ENCODE data around the gene MRPS15.

Gene MRPS15

DNA sequence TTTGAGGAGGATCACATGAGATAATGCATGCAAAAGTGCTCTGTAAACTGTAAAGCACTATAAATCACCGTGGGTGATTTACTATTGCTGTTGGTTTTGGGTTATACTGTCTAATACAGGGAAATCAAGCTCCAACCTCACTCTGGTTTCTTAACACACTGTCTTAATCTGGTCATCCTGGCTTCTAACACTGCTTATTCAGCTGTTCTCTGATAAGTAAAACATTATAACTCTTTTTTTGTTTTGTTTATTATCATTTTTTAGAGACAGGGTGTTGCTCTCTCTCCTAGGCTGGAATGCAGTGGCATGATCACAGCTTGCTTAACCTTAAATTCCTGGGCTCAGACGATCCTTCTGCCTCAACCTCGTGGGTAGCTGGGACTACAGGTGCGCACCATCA lies 44.6 kb downstream of the MRPS15 start:
- no peak overlapping the region for H3K4me3 ChIP-seq (ENCODE audit: low read depth, low read length)
- no peak for TF ChIP-seq CTCF (IDR thresholded peaks at IDR 0.05; ENCODE audit: borderline replicate concordance, insufficient read depth, low read depth, low read length)

- H3K4me3 ChIP-seq (ENCODE audit: low read depth, low read length) = no peak overlapping the region
- TF ChIP-seq CTCF (IDR thresholded peaks at IDR 0.05; ENCODE audit: borderline replicate concordance, insufficient read depth, low read depth, low read length) = no peak
Observed at GRCh38 chr1:36419140-36419539, 45.0 kb downstream of the MRPS15 start.

DNA sequence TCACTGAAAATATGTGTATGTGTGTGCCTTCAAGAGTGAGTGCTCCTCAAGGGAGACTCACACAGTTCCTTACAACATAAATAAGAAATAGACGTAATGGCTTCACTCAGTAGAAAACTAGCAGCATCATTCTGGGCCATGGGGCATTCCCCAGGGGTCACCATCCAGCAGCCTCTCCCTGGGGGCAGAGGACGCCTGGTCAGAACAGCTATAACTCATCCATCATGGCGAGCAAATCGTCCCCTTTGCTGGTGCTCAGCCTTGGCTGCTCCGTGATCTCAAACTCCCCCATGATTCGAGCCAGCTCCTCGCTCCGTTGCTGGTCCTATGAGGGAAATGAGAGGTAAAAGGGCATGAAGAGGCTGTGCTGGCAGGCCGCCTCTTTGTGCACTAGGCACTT lies 46.3 kb downstream of the MRPS15 start:
- H3K4me3 ChIP-seq (ENCODE audit: low read depth, low read length) = no peak overlapping the region
- no peak for TF ChIP-seq CTCF (IDR thresholded peaks at IDR 0.05; ENCODE audit: borderline replicate concordance, insufficient read depth, low read depth, low read length)

GRCh38 chr1:36415661-36416326 lies 48.4 kb downstream of the MRPS15 start:
- no peak overlapping the region for H3K4me3 ChIP-seq (ENCODE audit: low read depth, low read length)
- no peak for TF ChIP-seq CTCF (IDR thresholded peaks at IDR 0.05; ENCODE audit: borderline replicate concordance, insufficient read depth, low read depth, low read length)

- TF ChIP-seq CTCF (IDR thresholded peaks at IDR 0.05; ENCODE audit: borderline replicate concordance, insufficient read depth, low read depth, low read length) = no peak
- no peak overlapping the region for H3K4me3 ChIP-seq (ENCODE audit: low read depth, low read length)
Observed at GRCh38 chr1:36414384-36414783, 49.8 kb downstream of the MRPS15 start.

GRCh38 chr1:36411674-36412648 lies 52.2 kb downstream of the MRPS15 start:
- TF ChIP-seq CTCF (IDR thresholded peaks at IDR 0.05; ENCODE audit: borderline replicate concordance, insufficient read depth, low read depth, low read length) = no peak
- H3K4me3 ChIP-seq (ENCODE audit: low read depth, low read length) = no peak overlapping the region

All from GM12875 (cell line).